GM21526 (cell line): Measurements from ENCODE around the gene DRG2.

Source experiments
- ATAC-seq: cut with Tn5 transposase; IDR thresholded peaks from one replicate; pipeline ENCODE4 v1.9.1; 2021; ENCODE audit warnings: moderate library complexity; ENCODE audit not compliant: unreplicated experiment, low FRiP score

DRG2 gene

GRCh38 chr17:18140648-18141047 is 52.9 kb downstream of the DRG2 start:
- no peak for ATAC-seq

- ATAC-seq = no peak
These were observed 53.6 kb downstream of the DRG2 start for GRCh38 chr17:18141210-18141803.

GRCh38 chr17:18142417-18142816 is 54.7 kb downstream of the DRG2 start:
- no peak for ATAC-seq

DNA sequence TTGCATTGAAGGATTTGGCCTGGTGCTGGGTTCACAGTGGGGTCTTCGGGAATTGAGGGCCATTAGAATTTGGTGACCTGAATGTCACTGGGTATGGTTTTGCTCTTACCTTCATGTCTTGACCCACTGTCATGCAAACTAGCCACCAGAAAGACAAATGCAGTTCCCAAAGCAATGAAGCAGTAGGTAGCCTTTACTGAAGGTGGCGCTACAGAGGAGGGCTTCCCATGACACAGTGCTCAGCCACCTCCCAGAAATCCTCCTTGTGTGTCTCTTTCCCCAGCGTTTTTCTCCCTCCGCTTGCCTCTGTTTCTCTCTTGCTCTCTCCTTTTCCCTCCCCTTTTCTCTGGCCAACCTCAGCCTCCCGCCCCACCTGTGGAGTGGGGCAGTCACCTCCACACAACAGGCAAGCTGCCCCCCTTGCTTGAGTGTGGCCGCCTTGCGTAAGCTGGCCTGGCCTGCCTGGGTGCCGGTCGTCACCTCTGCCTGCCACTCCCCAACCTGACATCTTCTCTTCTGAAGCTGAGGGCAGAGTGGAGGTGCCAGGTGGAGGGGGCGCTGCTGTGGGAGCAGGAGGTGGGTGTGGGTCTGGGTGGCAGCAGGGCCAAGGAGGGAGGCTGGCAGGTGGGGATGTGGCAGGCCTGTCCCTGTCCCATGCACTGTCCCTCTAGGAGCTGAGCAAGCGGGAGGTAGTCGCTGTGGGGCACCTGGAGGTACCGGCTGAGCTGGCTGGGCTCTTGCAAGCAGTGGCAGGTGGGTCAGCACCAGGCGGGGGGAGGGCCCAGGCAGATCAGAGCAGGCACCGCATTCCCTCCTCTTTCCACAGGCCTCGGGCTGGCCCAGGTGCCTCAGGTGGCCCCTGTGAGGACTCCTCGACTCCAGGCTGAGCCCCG is 55.5 kb downstream of the DRG2 start:
- ATAC-seq = no peak

DNA sequence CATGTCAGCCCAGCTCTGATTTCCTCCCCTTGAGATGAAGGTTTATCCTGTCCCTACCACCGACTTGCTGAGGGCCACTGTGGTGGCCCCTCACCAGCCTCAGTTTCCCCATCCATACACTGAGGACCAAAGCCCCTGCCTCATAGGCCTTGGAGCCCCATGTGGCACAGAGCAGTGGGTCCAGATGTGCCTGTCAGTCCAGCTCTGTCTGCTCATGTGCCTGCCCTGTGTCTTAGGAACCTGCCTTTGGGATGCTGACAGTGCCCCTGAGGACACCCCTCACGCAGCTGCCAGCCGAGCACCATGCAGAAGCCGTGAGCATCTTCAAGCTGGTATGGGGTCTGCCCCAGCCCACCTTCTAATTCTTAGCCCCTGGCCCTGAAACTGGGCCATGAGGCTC is 56.5 kb downstream of the DRG2 start:
- no peak for ATAC-seq

- no peak for ATAC-seq
These were observed 57.1 kb downstream of the DRG2 start for GRCh38 chr17:18144855-18145254.

DNA sequence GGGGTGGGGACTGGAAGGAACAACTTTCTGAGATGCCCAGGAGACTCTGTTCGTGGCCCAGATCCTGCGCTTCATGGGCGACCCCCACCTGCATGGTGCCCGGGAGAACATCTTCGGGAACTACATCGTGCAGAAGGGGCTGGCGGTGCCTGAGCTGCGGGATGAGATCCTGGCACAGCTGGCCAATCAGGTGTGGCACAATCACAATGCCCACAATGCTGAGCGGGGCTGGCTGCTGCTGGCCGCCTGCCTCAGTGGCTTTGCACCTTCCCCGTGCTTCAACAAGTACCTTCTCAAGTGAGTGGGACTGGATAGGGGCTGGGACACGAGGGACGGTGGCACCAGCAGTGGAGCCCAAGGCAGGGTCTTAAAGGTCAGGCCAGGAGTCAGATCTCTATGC is 58.1 kb downstream of the DRG2 start:
- ATAC-seq = no peak

DNA sequence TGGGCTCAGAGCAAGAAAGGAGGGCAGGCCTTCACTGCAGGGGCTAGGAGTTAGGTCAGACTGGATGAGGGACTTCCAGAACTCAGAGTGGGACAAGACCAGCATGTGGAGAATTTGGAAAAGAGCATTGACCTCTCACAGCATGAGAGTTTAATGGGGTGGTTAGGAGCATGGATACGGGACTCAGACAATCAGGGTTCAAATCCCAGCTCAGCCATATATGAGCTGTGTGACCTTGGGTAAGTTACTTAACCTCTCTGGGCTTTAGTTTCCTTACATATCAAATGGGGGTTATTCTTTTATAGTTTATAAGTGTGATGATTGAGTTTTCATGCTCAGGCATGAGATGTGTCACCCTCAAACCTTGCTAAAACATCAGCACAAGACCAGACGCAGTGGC is 58.5 kb downstream of the DRG2 start:
- no peak for ATAC-seq

- no peak for ATAC-seq
These were observed 59.2 kb downstream of the DRG2 start for GRCh38 chr17:18146980-18147379.

DNA sequence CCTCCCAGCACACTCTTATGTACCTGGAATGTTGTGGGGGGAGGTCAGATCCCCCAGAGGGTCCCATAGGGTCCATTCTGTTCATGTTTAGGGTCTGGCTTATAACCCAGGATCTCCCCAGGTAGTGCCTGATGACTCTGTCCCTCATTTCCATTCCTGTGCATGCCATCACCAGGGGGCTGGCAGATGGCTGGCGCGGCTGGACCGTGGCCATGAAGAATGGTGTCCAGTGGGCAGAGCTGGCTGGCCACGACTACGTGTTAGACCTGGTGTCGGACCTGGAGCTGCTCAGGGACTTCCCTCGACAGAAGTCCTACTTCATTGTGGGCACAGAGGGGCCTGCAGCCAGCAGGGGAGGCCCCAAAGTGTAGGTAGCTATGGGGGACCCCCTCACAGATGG is 60.8 kb downstream of the DRG2 start:
- no peak for ATAC-seq

DNA sequence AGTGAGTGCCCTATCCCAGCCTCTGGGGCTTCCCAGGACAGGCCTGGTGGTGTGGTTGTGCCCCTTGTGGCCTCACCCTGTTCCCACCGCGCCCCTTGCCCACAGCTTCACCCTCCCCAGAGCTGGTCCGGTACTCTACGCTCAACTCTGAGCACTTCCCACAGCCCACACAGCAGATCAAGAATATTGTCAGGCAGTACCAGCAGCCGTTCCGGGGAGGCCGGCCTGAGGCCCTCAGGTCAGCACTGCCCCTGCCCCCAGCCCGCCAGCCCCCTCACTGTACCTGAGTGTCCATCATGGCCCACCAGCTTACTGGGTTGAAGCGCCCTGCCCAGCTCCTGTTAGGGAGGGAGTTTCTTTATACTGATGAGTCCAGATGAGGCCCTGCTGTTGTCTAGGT is 63.5 kb downstream of the DRG2 start:
- ATAC-seq = no peak

DNA sequence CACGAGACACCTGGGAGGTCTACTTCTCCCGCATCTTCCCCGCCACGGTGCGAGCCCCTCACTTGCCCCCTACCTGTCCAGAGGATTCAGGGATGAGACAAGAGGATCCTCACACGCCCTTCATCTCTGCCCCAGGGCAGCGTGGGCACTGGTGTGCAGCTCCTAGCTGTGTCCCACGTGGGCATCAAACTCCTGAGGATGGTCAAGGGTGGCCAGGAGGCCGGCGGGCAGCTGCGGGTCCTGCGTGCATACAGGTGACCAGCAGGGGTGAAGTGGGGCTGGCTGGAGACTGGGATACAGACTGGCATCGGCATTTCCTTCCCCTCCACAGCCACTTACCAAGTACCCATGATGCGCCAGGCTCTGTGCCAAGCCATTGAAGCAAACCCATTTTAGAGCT is 67.4 kb downstream of the DRG2 start:
- ATAC-seq = no peak

GRCh38 chr17:18156171-18156975 is 68.6 kb downstream of the DRG2 start:
- ATAC-seq = no peak

DNA sequence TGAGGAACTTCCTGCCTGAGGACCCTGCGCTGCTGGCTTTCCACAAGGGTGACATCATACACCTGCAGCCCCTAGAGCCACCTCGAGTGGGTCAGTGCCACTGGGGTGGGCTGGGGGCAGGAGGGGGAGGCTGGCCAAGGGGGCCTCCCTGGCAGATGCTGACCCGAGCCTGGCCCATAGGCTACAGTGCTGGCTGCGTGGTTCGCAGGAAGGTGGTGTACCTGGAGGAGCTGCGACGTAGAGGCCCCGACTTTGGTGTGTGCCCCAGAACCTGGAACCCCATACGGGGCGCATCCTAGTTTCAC is 69.2 kb downstream of the DRG2 start:
- ATAC-seq = no peak
